Activated T-cell treated with anti-CD3 and anti-CD28 coated beads, Interleukin-2, amount 50 U/mL, for 4 hours (primary cell): ENCODE results near the gene NOSTRIN. TPM values are rescaled to one million over a fixed set of nuclear protein-coding genes. Genes with fewer than 3 reads are reported as not detected.

Experiments
- ATAC-seq, 2 donors: fragments of 200-7000 bp; cut with Tn5 transposase; one replicate each; pipeline ENCODE4 v1.10.0; 2021
- DNase-seq: peaks from one replicate; pipeline ENCODE4 v3.0.0-alpha.2; 2020
- H3K27me3 Mint-ChIP-seq: one replicate; pipeline ENCODE4 v1.8.0; 2021; ENCODE audit warnings: low read depth, mixed read lengths
- H3K36me3 Mint-ChIP-seq: one replicate; pipeline ENCODE4 v1.8.0; 2022; ENCODE audit warnings: mixed read lengths; ENCODE audit not compliant: insufficient read depth
- H3K4me1 Mint-ChIP-seq: one replicate; pipeline ENCODE4 v1.8.0; 2021; ENCODE audit warnings: low read depth, mixed read lengths
- H3K4me3 Mint-ChIP-seq: one replicate; pipeline ENCODE4 v1.8.0; 2021; ENCODE audit warnings: mild to moderate bottlenecking, moderate library complexity, mixed read lengths
- H3K9me3 Mint-ChIP-seq: one replicate; pipeline ENCODE4 v1.8.0; 2021; ENCODE audit warnings: mixed read lengths
- total RNA-seq, 3 donors: library from RNA; stranded (reverse); gene quantifications; one replicate each; pipeline ENCODE4 v1.2.1, GENCODE V29; 2021

Gene NOSTRIN
- total RNA-seq, 3 donors from 2014 or later = 0.15 to 0.32 (median 0.22) TPM

- H3K27me3 Mint-ChIP-seq = peaks cover 4% of the 10 kb centered on the region
- DNase-seq (no peak), ATAC-seq (no peak)
- no peak overlapping the region for H3K4me3 Mint-ChIP-seq
- no peaks in the 10 kb centered on the region for H3K9me3 Mint-ChIP-seq
- no peaks in the 10 kb centered on the region for H3K36me3 Mint-ChIP-seq
- H3K4me1 Mint-ChIP-seq = no peaks in the 10 kb centered on the region
These were observed 4.2 kb upstream of the NOSTRIN start for GRCh38 chr2:168798076-168798887.

- Mint-ChIP-seq H3K36me3 (no peaks in the 10 kb centered on the region), H3K9me3 (no peaks in the 10 kb centered on the region), H3K4me1 (no peaks in the 10 kb centered on the region), H3K4me3 (no peak overlapping the region), H3K27me3 (peaks cover 2% of the 10 kb centered on the region)
- ATAC-seq = no peak
- no peak for DNase-seq
These were observed 3.5 kb upstream of the NOSTRIN start for GRCh38 chr2:168798888-168799410.

- H3K4me3 Mint-ChIP-seq = no peak overlapping the region
- no peaks in the 10 kb centered on the region for H3K36me3 Mint-ChIP-seq
- H3K4me1 Mint-ChIP-seq = no peaks in the 10 kb centered on the region
- no peaks in the 10 kb centered on the region for H3K27me3 Mint-ChIP-seq
- ATAC-seq (no peak), DNase-seq (no peak)
- H3K9me3 Mint-ChIP-seq = no peaks in the 10 kb centered on the region
These were observed 966 bp upstream of the NOSTRIN start for GRCh38 chr2:168801471-168801870.

- no peaks in the 10 kb centered on the region for H3K9me3 Mint-ChIP-seq
- no peak overlapping the region for H3K4me3 Mint-ChIP-seq
- H3K36me3 Mint-ChIP-seq = no peaks in the 10 kb centered on the region
- no peaks in the 10 kb centered on the region for H3K4me1 Mint-ChIP-seq
- ATAC-seq (no peak), DNase-seq (no peak)
- no peaks in the 10 kb centered on the region for H3K27me3 Mint-ChIP-seq
These were observed 655 bp downstream of the NOSTRIN start for GRCh38 chr2:168802859-168803725.

GRCh38 chr2:168804214-168804613 is 1.8 kb downstream of the NOSTRIN start:
- ATAC-seq (no peak), DNase-seq (no peak)
- H3K27me3 Mint-ChIP-seq = no peaks in the 10 kb centered on the region
- no peaks in the 10 kb centered on the region for H3K9me3 Mint-ChIP-seq
- no peaks in the 10 kb centered on the region for H3K4me1 Mint-ChIP-seq
- H3K36me3 Mint-ChIP-seq = no peaks in the 10 kb centered on the region
- H3K4me3 Mint-ChIP-seq = no peak overlapping the region

- H3K27me3 Mint-ChIP-seq = no peaks in the 10 kb centered on the region
- no peaks in the 10 kb centered on the region for H3K4me1 Mint-ChIP-seq
- no peak overlapping the region for H3K4me3 Mint-ChIP-seq
- H3K36me3 Mint-ChIP-seq = no peaks in the 10 kb centered on the region
- ATAC-seq (no peak), DNase-seq (no peak)
- no peaks in the 10 kb centered on the region for H3K9me3 Mint-ChIP-seq
These were observed 3.2 kb downstream of the NOSTRIN start for GRCh38 chr2:168805615-168806014.

- ATAC-seq = no peak
- no peak overlapping the region for H3K4me3 Mint-ChIP-seq
- no peaks in the 10 kb centered on the region for H3K27me3 Mint-ChIP-seq
- DNase-seq = no peak
- H3K4me1 Mint-ChIP-seq = no peaks in the 10 kb centered on the region
- no peaks in the 10 kb centered on the region for H3K9me3 Mint-ChIP-seq
- H3K36me3 Mint-ChIP-seq = no peaks in the 10 kb centered on the region
These were observed 7.1 kb downstream of the NOSTRIN start for GRCh38 chr2:168809537-168809936.

GRCh38 chr2:168810235-168810634 is 7.8 kb downstream of the NOSTRIN start:
- no peak overlapping the region for H3K4me3 Mint-ChIP-seq
- no peaks in the 10 kb centered on the region for H3K9me3 Mint-ChIP-seq
- no peaks in the 10 kb centered on the region for H3K4me1 Mint-ChIP-seq
- ATAC-seq = no peak
- H3K36me3 Mint-ChIP-seq = no peaks in the 10 kb centered on the region
- no peaks in the 10 kb centered on the region for H3K27me3 Mint-ChIP-seq
- no peak for DNase-seq

GRCh38 chr2:168811696-168812095 is 9.3 kb downstream of the NOSTRIN start:
- ATAC-seq (no peak), DNase-seq (no peak)
- no peak overlapping the region for H3K4me3 Mint-ChIP-seq
- no peaks in the 10 kb centered on the region for H3K27me3 Mint-ChIP-seq
- H3K9me3 Mint-ChIP-seq = no peaks in the 10 kb centered on the region
- no peaks in the 10 kb centered on the region for H3K4me1 Mint-ChIP-seq
- no peaks in the 10 kb centered on the region for H3K36me3 Mint-ChIP-seq

- no peaks in the 10 kb centered on the region for H3K27me3 Mint-ChIP-seq
- no peak overlapping the region for H3K4me3 Mint-ChIP-seq
- H3K9me3 Mint-ChIP-seq = no peaks in the 10 kb centered on the region
- H3K36me3 Mint-ChIP-seq = no peaks in the 10 kb centered on the region
- no peaks in the 10 kb centered on the region for H3K4me1 Mint-ChIP-seq
- ATAC-seq = no peak
- no peak for DNase-seq
These were observed 11.6 kb downstream of the NOSTRIN start for GRCh38 chr2:168814046-168814445.

GRCh38 chr2:168814939-168815907 is 12.8 kb downstream of the NOSTRIN start:
- no peaks in the 10 kb centered on the region for H3K9me3 Mint-ChIP-seq
- H3K4me3 Mint-ChIP-seq = no peak overlapping the region
- H3K4me1 Mint-ChIP-seq = no peaks in the 10 kb centered on the region
- no peaks in the 10 kb centered on the region for H3K36me3 Mint-ChIP-seq
- DNase-seq (no peak), ATAC-seq (no peak)
- H3K27me3 Mint-ChIP-seq = no peaks in the 10 kb centered on the region

- Mint-ChIP-seq H3K4me3 (no peak overlapping the region), H3K27me3 (no peaks in the 10 kb centered on the region), H3K36me3 (no peaks in the 10 kb centered on the region), H3K4me1 (no peaks in the 10 kb centered on the region), H3K9me3 (no peaks in the 10 kb centered on the region)
- DNase-seq = no peak
- ATAC-seq = no peak
These were observed 13.9 kb downstream of the NOSTRIN start for GRCh38 chr2:168816369-168816768.

GRCh38 chr2:168819050-168819715 is 16.7 kb downstream of the NOSTRIN start:
- Mint-ChIP-seq H3K4me3 (no peak overlapping the region), H3K27me3 (no peaks in the 10 kb centered on the region), H3K9me3 (no peaks in the 10 kb centered on the region), H3K36me3 (no peaks in the 10 kb centered on the region), H3K4me1 (no peaks in the 10 kb centered on the region)
- ATAC-seq (no peak), DNase-seq (no peak)
